ENCODE data around the gene ZFP2.
A peak's percentile ranks its signal among the peaks of the same experiment; 100 is the strongest.

The ZFP2 gene

GRCh38 chr5:178895615-178896571 lies at the start of gene ZFP2:
Gene ZFP2, plus strand, starts transcription at chr5:178895913. Its CDS starts 35,401 bp downstream, at chr5:178931314.
- TF ChIP-seq TEAD4 (IDR thresholded peaks at IDR 0.05) = no peak
- TF ChIP-seq NFIC (IDR thresholded peaks at IDR 0.05) = 0 out of 2 replicates have a peak, but pooled peaks have one; percentile 6
- no peak for TF ChIP-seq FOXM1 (IDR thresholded peaks at IDR 0.05; ENCODE audit: borderline replicate concordance, low read depth)
- TF ChIP-seq TCF12 (IDR thresholded peaks at IDR 0.05; ENCODE audit: low read depth) = peak; percentile 43; the same call in 1 of the 2 replicates
- TF ChIP-seq TAF1 (IDR thresholded peaks at IDR 0.05; ENCODE audit: low read depth) = peak; percentile 57
- TF ChIP-seq RAD21 (IDR thresholded peaks at IDR 0.05; ENCODE audit: low read depth) = no peak
- TF ChIP-seq MAX (IDR thresholded peaks at IDR 0.05) = peak; percentile 54; the same call in 1 of the 2 replicates

GRCh38 chr5:178849316-178849715 lies 46.4 kb upstream of the ZFP2 start:
- no peak for TF ChIP-seq TEAD4 (IDR thresholded peaks at IDR 0.05)
- TF ChIP-seq ZBTB7A (IDR thresholded peaks at IDR 0.05; ENCODE audit: low read depth) = no peak
- no peak for TF ChIP-seq CREB1 (IDR thresholded peaks at IDR 0.05; ENCODE audit: low read depth)
- TF ChIP-seq TAF1 (IDR thresholded peaks at IDR 0.05; ENCODE audit: low read depth) = no peak

- no peak for TF ChIP-seq YY1 (IDR thresholded peaks at IDR 0.05; ENCODE audit: low read depth)
- no peak for TF ChIP-seq EP300 (IDR thresholded peaks at IDR 0.05; ENCODE audit: borderline replicate concordance)
- TF ChIP-seq USF1 (IDR thresholded peaks at IDR 0.05) = no peak
- no peak for TF ChIP-seq EGR1 (IDR thresholded peaks at IDR 0.05)
- no peak for TF ChIP-seq TCF12 (IDR thresholded peaks at IDR 0.05; ENCODE audit: low read depth)
- TF ChIP-seq CEBPB (IDR thresholded peaks at IDR 0.05) = no peak
- TF ChIP-seq REST (IDR thresholded peaks at IDR 0.05; ENCODE audit: low read depth) = no peak
- no peak for TF ChIP-seq CREB1 (IDR thresholded peaks at IDR 0.05; ENCODE audit: low read depth)
These were observed 43.8 kb upstream of the ZFP2 start for GRCh38 chr5:178851951-178852350.

- TF ChIP-seq RAD21 (IDR thresholded peaks at IDR 0.05; ENCODE audit: low read depth) (no peak), CREB1 (IDR thresholded peaks at IDR 0.05; ENCODE audit: low read depth) (no peak), YY1 (IDR thresholded peaks at IDR 0.05; ENCODE audit: low read depth) (no peak), ZBTB7A (IDR thresholded peaks at IDR 0.05; ENCODE audit: low read depth) (no peak), CEBPB (IDR thresholded peaks at IDR 0.05) (no peak), EGR1 (IDR thresholded peaks at IDR 0.05) (no peak), REST (IDR thresholded peaks at IDR 0.05; ENCODE audit: low read depth) (no peak), EP300 (IDR thresholded peaks at IDR 0.05; ENCODE audit: borderline replicate concordance) (no peak), FOXM1 (IDR thresholded peaks at IDR 0.05; ENCODE audit: borderline replicate concordance, low read depth) (no peak), TAF1 (IDR thresholded peaks at IDR 0.05; ENCODE audit: low read depth) (no peak), TCF12 (IDR thresholded peaks at IDR 0.05; ENCODE audit: low read depth) (no peak), TEAD4 (IDR thresholded peaks at IDR 0.05) (no peak), USF1 (IDR thresholded peaks at IDR 0.05) (no peak), MAX (IDR thresholded peaks at IDR 0.05) (no peak), NFIC (IDR thresholded peaks at IDR 0.05) (no peak)
These were observed 41.4 kb upstream of the ZFP2 start for GRCh38 chr5:178854284-178854683.

GRCh38 chr5:178859625-178860521 lies 35.8 kb upstream of the ZFP2 start, which contains the start of gene ZNF354B:
Gene ZNF354B, plus strand, starts transcription at chr5:178859953. Its CDS starts 1,095 bp downstream, at chr5:178861048.
- TF ChIP-seq CREB1 (IDR thresholded peaks at IDR 0.05; ENCODE audit: low read depth) (no peak), TAF1 (IDR thresholded peaks at IDR 0.05; ENCODE audit: low read depth) (peak; percentile 49; the same call in 1 of the 2 replicates), MAX (IDR thresholded peaks at IDR 0.05) (peak; percentile 93), CEBPB (IDR thresholded peaks at IDR 0.05) (no peak), EGR1 (IDR thresholded peaks at IDR 0.05) (peak; percentile 80), NFIC (IDR thresholded peaks at IDR 0.05) (0 out of 2 replicates have a peak, but pooled peaks have one; percentile 6), FOXM1 (IDR thresholded peaks at IDR 0.05; ENCODE audit: borderline replicate concordance, low read depth) (0 out of 2 replicates have a peak, but pooled peaks have one; percentile 21), TEAD4 (IDR thresholded peaks at IDR 0.05) (peak; percentile 32; the same call in 1 of the 2 replicates), TCF12 (IDR thresholded peaks at IDR 0.05; ENCODE audit: low read depth) (peak; percentile 68), ZBTB7A (IDR thresholded peaks at IDR 0.05; ENCODE audit: low read depth) (no peak), USF1 (IDR thresholded peaks at IDR 0.05) (peak; percentile 78), YY1 (IDR thresholded peaks at IDR 0.05; ENCODE audit: low read depth) (peak; percentile 79), EP300 (IDR thresholded peaks at IDR 0.05; ENCODE audit: borderline replicate concordance) (no peak), RAD21 (IDR thresholded peaks at IDR 0.05; ENCODE audit: low read depth) (no peak), REST (IDR thresholded peaks at IDR 0.05; ENCODE audit: low read depth) (no peak)
